Ishikawa (cell line): Measurements from ENCODE around the gene EDN3.

Experiments used
- CEBPB ChIP-seq: IDR thresholded peaks from 2 replicates; pipeline ENCODE4 v1.6.1; 2012
- EP300 ChIP-seq: IDR thresholded peaks from 2 replicates; pipeline ENCODE4 v1.6.1; 2012; ENCODE audit warnings: borderline replicate concordance
- TCF12 ChIP-seq: IDR thresholded peaks from 2 replicates; pipeline ENCODE4 v1.6.1; 2012; ENCODE audit warnings: low read depth
- YY1 ChIP-seq: IDR thresholded peaks from 2 replicates; pipeline ENCODE4 v1.6.1; 2012; ENCODE audit warnings: low read depth

- TF ChIP-seq YY1 (no peak), TCF12 (no peak), CEBPB (no peak), EP300 (no peak)
Observed at GRCh38 chr20:59375541-59375940, 75.1 kb downstream of the EDN3 start.
